ENCODE data around the gene MYO5B.

DNA sequence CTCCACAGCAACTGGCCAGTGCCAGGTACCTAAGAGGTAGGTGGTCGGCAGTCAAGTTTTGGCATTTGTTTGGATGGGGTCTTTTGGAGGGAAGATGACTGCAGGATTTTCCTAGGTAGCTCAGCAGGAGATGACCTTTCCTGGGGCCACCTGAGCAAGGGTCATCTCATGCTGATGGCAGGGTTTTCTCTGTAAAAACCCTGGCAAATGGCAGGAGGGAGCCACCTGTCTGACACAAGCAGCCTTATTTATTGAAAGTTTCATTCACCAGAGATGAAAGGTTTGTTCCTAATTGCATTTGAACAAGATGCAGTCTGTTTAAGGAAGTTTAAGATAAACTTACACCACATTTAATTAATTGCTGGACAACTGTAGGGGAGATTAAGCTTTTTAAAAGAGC, 350.0 kb downstream of the MYO5B start:
- TF ChIP-seq POLR2A (IDR thresholded peaks at IDR 0.05), result no peak
- TF ChIP-seq, protein P1, sequence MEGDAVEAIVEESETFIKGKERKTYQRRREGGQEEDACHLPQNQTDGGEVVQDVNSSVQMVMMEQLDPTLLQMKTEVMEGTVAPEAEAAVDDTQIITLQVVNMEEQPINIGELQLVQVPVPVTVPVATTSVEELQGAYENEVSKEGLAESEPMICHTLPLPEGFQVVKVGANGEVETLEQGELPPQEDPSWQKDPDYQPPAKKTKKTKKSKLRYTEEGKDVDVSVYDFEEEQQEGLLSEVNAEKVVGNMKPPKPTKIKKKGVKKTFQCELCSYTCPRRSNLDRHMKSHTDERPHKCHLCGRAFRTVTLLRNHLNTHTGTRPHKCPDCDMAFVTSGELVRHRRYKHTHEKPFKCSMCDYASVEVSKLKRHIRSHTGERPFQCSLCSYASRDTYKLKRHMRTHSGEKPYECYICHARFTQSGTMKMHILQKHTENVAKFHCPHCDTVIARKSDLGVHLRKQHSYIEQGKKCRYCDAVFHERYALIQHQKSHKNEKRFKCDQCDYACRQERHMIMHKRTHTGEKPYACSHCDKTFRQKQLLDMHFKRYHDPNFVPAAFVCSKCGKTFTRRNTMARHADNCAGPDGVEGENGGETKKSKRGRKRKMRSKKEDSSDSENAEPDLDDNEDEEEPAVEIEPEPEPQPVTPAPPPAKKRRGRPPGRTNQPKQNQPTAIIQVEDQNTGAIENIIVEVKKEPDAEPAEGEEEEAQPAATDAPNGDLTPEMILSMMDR (IDR thresholded peaks at IDR 0.05 in 4 of 5, conservative IDR thresholded peaks at IDR 0.05 in 1 of 5), result no peak
